Measurements from ENCODE around the gene GALNT15. TPM values are rescaled to one million over a fixed set of nuclear protein-coding genes. Genes with fewer than 3 reads are reported as not detected.

The GALNT15 gene
- total and polyA plus RNA-seq, 4 donors, result 2.8 to 9.7 (median 7.6) TPM

DNA sequence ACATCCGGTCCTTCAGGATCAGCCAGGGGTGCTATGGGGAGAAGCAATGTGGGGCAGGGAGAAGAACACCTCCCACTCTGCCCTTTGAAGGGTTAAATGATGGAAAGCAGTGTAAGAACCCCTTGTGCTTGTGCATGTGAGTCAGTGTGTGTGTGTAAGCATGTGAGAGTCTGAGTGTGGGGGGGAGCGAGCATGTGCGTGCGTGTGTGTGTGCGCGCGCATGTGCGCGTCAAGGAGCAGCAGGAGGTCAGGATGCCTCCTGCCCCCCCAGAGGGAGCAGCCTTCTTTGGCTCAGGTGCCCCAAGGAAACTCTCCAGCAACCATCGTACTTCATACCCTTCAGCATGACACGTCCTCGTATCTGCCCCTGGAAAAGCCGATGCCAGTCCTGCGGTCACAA is 30.3 kb downstream of the GALNT15 start:
- 93 to 97% methylated on average over 14 of the region's 14 CpGs for WGBS, 2 donors
- TF ChIP-seq, protein P1, sequence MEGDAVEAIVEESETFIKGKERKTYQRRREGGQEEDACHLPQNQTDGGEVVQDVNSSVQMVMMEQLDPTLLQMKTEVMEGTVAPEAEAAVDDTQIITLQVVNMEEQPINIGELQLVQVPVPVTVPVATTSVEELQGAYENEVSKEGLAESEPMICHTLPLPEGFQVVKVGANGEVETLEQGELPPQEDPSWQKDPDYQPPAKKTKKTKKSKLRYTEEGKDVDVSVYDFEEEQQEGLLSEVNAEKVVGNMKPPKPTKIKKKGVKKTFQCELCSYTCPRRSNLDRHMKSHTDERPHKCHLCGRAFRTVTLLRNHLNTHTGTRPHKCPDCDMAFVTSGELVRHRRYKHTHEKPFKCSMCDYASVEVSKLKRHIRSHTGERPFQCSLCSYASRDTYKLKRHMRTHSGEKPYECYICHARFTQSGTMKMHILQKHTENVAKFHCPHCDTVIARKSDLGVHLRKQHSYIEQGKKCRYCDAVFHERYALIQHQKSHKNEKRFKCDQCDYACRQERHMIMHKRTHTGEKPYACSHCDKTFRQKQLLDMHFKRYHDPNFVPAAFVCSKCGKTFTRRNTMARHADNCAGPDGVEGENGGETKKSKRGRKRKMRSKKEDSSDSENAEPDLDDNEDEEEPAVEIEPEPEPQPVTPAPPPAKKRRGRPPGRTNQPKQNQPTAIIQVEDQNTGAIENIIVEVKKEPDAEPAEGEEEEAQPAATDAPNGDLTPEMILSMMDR (IDR thresholded peaks at IDR 0.05; ENCODE audit: control extremely low read depth, extremely low read depth), result no peak

DNA sequence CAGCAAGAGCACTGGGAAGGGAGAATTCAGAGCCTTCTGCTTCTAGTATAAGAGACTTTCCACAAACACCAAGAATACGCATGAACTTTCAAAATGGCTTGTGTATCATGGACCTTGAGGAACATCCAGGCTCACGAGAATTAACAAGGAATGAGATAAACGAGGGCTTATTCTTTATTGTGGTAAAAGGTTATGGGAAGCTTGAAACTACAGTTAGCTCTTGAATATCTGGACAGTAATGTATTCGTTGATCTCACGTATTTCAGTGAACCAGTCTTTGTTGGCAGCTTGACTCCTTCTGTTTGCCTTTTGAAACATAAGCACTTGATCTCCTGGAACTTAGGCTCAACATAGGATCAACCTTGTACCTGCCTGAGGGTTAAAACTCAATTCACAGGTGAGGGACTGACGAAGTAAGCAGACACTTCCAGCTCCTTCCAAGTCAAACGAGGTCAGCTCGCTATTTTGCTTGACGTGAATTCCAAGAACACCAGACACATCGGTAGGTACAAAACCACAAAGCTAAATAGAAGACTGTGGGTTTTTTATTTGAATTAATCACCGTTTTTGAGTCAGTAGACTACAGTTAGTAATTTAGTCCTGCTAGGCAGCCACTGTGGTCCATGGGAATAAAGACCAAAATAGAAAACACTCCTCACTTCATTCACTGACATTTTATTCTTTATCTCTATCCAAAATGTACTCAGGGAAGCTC is 30.8 kb downstream of the GALNT15 start:
- peaks cover 0 to 2% (median 0%) of the 10 kb centered on the region in 5 donors for H3K4me1 ChIP-seq (ENCODE audit: control insufficient read depth in 5 of 5, insufficient read depth in 5 of 5, low read length in 5 of 5)
- WGBS, 2 donors, result 62 to 75% methylated on average over 11 of the region's 11 CpGs
- H3K27me3 ChIP-seq (ENCODE audit: control insufficient read depth in 3 of 3, insufficient read depth in 3 of 3, low read length in 2 of 3), result no peaks in the 10 kb centered on the region
- no peak for ATAC-seq (ENCODE audit: insufficient read depth, low FRiP score)
- H3K4me3 ChIP-seq, result no peak overlapping the region
- no peak overlapping the region for H3K27ac ChIP-seq (ENCODE audit: low read depth in 1 of 2, low read length in 1 of 2)
- no peak for DNase-seq
- H3K9ac ChIP-seq (ENCODE audit: insufficient read depth in 1 of 2, low read length in 2 of 2), result no peak overlapping the region
- TF ChIP-seq, protein P1 (IDR thresholded peaks at IDR 0.05; ENCODE audit: control extremely low read depth, extremely low read depth), result no peak
- no peaks in the 10 kb centered on the region for H3K36me3 ChIP-seq (ENCODE audit: control insufficient read depth in 4 of 4, insufficient read depth in 4 of 4, low read length in 4 of 4)
- H3K9me3 ChIP-seq (ENCODE audit: control insufficient read depth in 4 of 4, insufficient read depth in 3 of 4, low read length in 3 of 4), result peaks cover 0 to 5% (median 0%) of the 10 kb centered on the region in 4 donors

More for the DNA sequence above, 30.3 kb downstream of the GALNT15 start:
- DNase-seq, result no peak
- H3K9ac ChIP-seq (ENCODE audit: insufficient read depth in 1 of 2, low read length in 2 of 2), result no peak overlapping the region
- H3K27me3 ChIP-seq (ENCODE audit: control insufficient read depth in 3 of 3, insufficient read depth in 3 of 3, low read length in 2 of 3), result no peaks in the 10 kb centered on the region
- peaks cover 0 to 5% (median 0%) of the 10 kb centered on the region in 4 donors for H3K9me3 ChIP-seq (ENCODE audit: control insufficient read depth in 4 of 4, insufficient read depth in 3 of 4, low read length in 3 of 4)
- H3K36me3 ChIP-seq (ENCODE audit: control insufficient read depth in 4 of 4, insufficient read depth in 4 of 4, low read length in 4 of 4), result no peaks in the 10 kb centered on the region
- ATAC-seq (ENCODE audit: insufficient read depth, low FRiP score), result no peak
- no peak overlapping the region for H3K27ac ChIP-seq (ENCODE audit: low read depth in 1 of 2, low read length in 1 of 2)
- peaks cover 0 to 2% (median 0%) of the 10 kb centered on the region in 5 donors for H3K4me1 ChIP-seq (ENCODE audit: control insufficient read depth in 5 of 5, insufficient read depth in 5 of 5, low read length in 5 of 5)
- H3K4me3 ChIP-seq, result peak overlapping the region; percentile 8

GRCh38 chr3:16207031-16207430 is 32.6 kb downstream of the GALNT15 start:
- TF ChIP-seq, protein P1 (IDR thresholded peaks at IDR 0.05; ENCODE audit: control extremely low read depth, extremely low read depth), result no peak
- Histone ChIP-seq H3K36me3 (ENCODE audit: control insufficient read depth in 4 of 4, insufficient read depth in 4 of 4, low read length in 4 of 4) (no peaks in the 10 kb centered on the region), H3K27ac (ENCODE audit: low read depth in 1 of 2, low read length in 1 of 2) (no peak overlapping the region), H3K9me3 (ENCODE audit: control insufficient read depth in 4 of 4, insufficient read depth in 3 of 4, low read length in 3 of 4) (peaks cover 0 to 5% (median 0%) of the 10 kb centered on the region in 4 donors), H3K4me3 (no peak overlapping the region), H3K9ac (ENCODE audit: insufficient read depth in 1 of 2, low read length in 2 of 2) (no peak overlapping the region), H3K27me3 (ENCODE audit: control insufficient read depth in 3 of 3, insufficient read depth in 3 of 3, low read length in 2 of 3) (no peaks in the 10 kb centered on the region), H3K4me1 (ENCODE audit: control insufficient read depth in 5 of 5, insufficient read depth in 5 of 5, low read length in 5 of 5) (peaks cover 0 to 2% (median 0%) of the 10 kb centered on the region in 5 donors)
- ATAC-seq (ENCODE audit: insufficient read depth, low FRiP score), result no peak
- no peak for DNase-seq

All from lung (tissue), 12 donors.